ENCODE results near the gene SLIRP.
"Not testable (repeated sequence)": the region's sequence is repeated elsewhere in the genome, so short reads cannot be mapped to it uniquely, and the experiment has no call there.

SLIRP gene

GRCh38 chr14:77746064-77746702, 38.3 kb downstream of the SLIRP start:
- no peak for DNase-seq

- not testable (repeated sequence) for DNase-seq
These were observed 39.5 kb downstream of the SLIRP start for GRCh38 chr14:77747425-77747824.

- no peak for DNase-seq
These were observed 44.4 kb downstream of the SLIRP start for GRCh38 chr14:77752266-77752665.

- no peak for DNase-seq
These were observed 45.1 kb downstream of the SLIRP start for GRCh38 chr14:77752799-77753516.

- peak; percentile 49 for DNase-seq
These were observed 52.7 kb downstream of the SLIRP start, which contains the start of gene SNW1 for GRCh38 chr14:77760381-77761204. Gene SNW1, minus strand, starts transcription at chr14:77761156. Its CDS starts 29 bp downstream, at chr14:77761127.

- DNase-seq: peak; percentile 98
These were observed 53.5 kb downstream of the SLIRP start for GRCh38 chr14:77761205-77761931.

- no peak for DNase-seq
These were observed 55.4 kb downstream of the SLIRP start for GRCh38 chr14:77763316-77763715.

GRCh38 chr14:77763978-77764377, 56.1 kb downstream of the SLIRP start:
- DNase-seq: no peak

All from midbrain (tissue), 1 donor.